Femur (tissue), 1 donor: ENCODE data around the gene SHMT2.

Source experiments
- DNase-seq: peaks from one replicate; pipeline ENCODE4 v3.0.0-alpha.2; 2017

Gene SHMT2

DNA sequence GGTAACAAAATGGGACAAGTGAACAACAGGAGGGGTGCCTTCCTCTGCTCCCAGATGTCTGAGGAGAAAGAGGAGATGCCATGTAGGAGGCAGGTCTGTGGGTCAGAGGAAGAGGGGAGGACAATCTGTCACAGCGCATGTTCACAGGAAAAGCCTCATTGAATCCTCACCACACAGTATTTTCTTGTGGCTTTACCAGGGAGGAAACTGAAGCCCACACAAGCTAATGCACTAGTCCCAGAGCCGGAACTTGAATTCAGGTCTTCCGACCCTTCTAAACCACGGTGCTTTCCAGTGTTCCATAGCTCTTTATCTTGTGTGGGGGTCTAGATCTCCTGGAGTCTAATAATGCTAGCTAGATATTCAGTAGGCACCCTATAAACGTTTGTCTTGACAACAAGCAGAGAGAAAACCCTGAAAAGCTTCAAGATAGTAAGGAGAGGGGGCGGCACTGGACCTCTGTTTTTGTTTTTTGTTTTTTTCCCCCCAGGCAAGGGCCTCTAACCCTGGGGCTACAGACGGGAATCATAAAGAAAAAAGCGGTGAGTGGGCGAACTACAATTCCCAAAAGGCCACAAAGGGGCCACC, 371 bp upstream of the SHMT2 start:
- no peak for DNase-seq

DNA sequence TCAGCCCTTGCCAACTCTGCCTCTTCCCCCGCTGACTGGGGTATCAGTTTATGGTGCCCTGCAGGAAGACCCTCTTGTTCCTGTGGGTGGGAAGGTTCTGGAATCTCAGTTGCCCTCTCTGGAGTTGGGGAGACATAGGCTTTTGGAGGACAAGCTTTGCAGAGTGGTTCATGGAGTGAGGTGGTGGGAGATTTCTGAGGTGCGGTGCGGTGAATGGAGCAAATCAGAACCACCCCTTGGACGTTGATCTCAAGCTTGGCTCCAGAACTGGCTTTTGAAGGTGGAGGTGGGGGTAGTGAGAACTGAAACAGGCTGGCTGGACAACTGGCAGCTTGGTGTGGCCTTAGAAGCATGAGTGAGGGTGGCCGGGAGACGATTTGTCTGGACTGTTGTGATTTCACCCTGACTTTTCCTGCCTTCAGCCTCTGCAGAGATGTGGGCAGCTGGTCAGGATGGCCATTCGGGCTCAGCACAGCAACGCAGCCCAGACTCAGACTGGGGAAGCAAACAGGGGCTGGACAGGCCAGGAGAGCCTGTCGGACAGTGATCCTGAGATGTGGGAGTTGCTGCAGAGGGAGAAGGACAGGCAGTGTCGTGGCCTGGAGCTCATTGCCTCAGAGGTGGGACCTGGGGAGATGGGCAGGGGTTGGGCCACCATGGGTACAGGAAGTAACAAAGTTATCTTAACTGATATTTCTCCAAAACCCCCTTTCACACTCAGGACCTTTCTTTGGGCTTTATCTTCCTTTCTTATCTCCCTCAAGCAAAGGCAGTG, 1.1 kb downstream of the SHMT2 start:
- DNase-seq: no peak

DNA sequence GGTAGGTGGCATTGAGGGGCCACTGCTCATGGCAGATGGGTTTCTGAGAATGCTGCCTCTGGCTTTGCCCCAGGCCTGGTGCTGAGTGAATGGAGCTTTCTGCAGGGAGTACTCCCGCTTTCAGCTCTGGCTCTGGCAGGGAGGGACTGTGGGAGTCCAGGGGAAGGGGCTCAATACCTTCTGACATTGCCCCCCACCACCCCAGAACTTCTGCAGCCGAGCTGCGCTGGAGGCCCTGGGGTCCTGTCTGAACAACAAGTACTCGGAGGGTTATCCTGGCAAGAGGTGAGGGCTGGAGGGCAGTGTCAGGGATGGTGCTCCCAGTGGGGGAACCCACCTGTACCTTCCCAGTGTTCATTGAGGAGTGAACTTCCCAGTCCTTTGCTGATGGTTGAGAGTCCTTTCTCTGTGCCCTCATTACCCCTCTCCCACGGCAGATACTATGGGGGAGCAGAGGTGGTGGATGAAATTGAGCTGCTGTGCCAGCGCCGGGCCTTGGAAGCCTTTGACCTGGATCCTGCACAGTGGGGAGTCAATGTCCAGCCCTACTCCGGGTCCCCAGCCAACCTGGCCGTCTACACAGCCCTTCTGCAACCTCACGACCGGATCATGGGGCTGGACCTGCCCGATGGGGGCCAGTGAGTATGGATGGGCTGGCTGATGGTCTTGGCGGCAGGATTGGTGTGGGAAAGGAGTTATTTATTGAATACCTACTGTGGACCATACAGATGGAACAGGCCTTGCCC, 1.9 kb downstream of the SHMT2 start:
- no peak for DNase-seq

DNA sequence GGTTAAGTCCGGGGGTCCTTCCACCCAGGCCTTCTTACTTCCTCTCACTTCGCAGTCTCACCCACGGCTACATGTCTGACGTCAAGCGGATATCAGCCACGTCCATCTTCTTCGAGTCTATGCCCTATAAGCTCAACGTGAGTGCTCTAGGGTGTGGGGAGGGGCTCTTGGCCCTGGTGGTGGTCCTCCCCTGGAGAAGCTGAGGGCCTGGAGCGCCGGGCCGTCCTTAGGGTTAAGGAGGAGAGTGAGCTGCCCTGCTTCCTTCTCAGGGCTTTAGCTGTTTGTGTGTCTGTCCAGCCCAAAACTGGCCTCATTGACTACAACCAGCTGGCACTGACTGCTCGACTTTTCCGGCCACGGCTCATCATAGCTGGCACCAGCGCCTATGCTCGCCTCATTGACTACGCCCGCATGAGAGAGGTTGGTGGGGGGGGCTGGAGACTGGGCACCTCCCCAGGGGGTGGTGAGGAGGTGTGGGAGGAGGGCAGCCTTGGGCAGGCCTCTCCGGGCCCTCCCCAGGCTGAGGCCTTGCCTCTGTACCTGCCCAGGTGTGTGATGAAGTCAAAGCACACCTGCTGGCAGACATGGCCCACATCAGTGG, 2.7 kb downstream of the SHMT2 start:
- peak; percentile 28 for DNase-seq

DNA sequence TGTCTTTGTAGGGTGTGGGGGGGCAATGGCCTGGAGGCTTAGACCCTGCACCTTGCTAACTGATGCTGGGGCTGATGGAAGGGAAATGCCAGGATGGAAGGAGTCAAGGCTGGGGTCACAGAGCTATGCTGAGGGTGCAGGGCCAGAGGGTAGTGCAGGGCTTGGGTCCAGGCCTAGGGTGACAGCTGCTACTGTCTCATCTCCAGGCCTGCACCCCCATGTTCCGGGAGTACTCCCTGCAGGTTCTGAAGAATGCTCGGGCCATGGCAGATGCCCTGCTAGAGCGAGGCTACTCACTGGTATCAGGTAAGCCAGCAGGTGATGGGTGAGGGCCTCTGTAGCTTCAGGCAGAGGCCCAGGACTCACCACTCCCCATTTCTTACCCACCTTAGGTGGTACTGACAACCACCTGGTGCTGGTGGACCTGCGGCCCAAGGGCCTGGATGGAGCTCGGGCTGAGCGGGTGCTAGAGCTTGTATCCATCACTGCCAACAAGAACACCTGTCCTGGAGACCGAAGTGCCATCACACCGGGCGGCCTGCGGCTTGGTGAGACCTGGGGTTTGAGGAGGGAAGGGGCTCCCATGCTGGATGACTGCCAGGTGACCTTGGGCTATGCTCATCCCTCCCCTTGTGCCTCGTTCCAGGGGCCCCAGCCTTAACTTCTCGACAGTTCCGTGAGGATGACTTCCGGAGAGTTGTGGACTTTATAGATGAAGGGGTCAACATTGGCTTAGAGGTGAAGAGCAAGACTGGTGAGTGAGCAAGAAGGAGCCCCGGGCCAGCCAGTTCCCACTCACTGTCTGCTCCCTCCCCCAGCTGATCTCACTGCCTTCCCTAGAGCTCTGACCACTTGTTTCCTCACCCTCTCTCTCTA, 4.1 kb downstream of the SHMT2 start:
- peak; percentile 32 for DNase-seq

DNA sequence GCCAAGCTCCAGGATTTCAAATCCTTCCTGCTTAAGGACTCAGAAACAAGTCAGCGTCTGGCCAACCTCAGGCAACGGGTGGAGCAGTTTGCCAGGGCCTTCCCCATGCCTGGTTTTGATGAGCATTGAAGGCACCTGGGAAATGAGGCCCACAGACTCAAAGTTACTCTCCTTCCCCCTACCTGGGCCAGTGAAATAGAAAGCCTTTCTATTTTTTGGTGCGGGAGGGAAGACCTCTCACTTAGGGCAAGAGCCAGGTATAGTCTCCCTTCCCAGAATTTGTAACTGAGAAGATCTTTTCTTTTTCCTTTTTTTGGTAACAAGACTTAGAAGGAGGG, 4.7 kb downstream of the SHMT2 start:
- no peak for DNase-seq

DNA sequence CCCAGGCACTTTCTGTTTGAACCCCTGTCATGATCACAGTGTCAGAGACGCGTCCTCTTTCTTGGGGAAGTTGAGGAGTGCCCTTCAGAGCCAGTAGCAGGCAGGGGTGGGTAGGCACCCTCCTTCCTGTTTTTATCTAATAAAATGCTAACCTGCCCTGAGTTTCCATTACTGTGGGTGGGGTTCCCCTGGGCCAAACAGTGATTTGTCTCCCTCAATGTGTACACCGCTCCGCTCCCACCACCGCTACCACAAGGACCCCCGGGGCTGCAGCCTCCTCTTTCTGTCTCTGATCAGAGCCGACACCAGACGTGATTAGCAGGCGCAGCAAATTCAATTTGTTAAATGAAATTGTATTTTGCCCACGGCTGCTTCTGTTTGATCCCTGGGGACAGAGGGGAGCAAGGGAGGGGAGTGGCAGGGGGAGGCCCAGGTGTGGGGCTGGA, 5.1 kb downstream of the SHMT2 start:
- DNase-seq: no peak

DNA sequence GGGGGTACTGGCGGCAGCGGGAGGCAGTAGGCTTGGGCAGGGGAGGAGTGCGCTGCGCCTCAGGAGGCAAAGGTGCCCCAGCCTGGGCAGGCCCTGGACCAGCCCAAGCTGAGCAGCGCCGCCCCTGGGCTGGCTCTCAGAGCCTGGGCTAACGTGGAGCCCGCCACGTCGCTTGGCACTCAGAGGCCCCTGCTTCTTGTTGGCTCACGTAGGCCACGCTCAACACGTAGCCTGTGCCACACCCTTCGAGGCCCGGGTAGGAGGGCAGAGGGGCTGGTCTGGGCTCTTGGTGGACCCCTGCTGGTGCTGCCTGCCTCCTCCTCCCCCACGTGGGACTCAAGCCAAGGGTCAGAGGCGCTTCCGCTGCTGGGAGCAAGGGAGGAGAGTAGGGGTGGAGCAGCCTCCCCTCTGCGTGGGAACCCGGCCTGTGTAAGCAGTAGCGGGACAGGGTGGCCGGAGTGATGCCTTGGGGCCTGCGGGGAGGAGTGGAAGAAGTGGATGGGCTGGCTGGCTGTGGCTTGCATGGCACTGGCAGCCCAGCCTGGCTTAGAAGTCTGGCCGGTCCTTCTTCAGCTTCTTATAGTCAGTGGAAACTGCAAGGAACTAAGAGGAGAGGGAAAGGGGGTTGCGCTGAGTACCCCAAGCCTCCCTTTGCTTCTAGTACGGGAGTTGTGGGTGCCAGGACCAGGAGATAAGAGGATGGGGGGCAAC, 5.7 kb downstream of the SHMT2 start:
- peak; percentile 81 for DNase-seq

DNA sequence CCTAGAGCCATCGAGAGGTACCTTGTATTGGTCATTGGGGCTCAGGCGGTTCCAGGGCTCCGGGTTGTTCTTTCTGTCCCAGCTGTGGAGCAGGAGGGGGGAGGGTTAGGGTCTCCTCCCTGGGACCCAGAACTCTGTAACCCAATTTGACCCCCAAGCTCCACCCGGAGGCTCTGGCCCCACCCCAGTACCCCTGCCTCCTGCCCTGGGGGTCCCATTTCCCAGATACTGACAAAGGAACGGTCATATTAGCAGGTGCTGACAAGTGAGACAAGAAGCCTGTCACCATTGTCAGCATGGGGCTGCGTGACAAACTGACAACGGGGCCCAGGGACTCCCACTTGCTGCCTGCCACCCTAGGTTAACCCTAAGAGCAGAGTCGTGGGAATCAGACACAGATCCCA, 6.2 kb downstream of the SHMT2 start:
- peak; percentile 25 for DNase-seq

DNA sequence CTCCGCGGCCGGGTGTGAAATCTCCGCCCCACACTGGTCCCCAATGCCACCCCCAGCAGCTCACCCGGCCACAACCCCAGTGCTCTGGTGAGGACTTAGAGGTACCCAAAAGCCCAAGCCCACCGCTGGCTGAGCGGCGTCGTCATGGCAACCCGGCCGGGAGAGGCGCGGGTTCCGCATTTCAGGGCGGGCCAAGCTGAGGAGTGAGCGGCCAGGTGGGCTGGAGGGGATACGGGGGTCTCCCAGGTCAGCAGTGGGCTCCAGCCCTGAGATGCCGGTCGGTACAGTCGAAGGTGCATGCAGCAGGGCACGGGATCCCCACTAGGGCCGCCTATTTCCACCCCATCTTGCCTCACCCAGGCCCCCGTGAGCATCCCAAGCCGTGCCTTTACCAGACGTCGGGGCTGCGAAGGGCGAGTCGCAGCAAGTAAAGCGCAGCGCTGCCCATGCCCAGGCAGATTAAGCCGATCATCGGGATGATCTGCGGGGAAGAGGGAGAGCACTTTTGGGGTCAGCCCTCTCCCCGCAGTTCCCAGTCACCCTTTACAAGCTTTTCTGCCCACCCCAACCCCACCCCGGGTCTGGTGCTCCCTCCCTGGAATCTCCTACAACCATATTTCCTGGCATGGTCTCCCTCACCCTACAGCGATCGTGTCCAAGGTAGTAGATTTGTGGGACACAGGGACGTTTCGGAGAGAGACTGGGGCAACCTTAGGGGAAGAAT, 6.9 kb downstream of the SHMT2 start:
- peak; percentile 44 for DNase-seq

DNA sequence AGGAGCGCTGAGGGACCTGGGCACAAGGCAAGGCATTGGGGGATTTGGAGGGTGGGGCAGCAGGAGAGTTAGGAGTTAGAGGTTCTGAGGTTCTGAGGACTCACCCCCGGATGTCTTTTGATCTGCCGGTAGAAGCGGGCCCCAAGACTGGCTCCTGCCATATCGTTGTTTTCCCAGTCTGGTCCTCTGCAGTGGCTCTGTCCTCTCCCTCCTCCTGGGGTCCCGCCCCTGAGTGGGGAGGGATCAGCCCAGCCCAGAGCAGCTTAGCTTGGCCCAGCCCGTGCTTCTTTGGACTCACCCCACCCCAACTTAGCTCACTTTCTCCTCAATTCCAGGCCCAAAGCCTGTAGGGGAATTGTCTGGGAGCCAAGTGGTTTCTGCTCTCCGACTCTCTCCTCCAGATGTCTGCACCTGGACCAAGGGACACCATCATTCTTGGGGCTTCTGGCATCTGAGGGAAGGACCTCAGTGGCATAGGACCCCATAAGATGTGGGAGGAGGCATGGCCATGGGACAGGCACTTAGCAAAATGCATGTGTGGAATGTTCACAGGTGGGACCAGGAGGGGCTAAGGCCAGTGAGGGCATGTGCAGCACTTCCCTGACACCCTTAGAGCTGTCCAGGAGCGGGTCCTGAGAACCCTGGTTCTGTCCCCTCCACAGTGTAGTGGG, 7.5 kb downstream of the SHMT2 start:
- peak; percentile 68 for DNase-seq

DNA sequence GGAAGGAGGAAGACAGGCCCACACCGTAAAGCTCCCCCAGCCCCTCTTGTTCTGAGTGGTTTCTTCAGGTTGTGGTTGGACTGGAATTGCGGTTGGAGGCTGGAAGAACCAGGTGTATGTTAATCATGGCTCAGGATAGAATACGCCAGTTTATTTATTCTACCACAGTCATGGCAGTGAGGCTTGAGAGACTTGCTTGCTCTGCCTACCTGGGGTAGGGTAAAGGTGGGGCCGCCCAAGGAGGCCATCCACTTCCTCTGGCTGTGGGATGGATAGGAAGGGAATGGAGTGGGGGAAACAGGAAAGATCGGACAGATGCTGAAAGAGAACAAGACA, 8.1 kb downstream of the SHMT2 start:
- no peak for DNase-seq

DNA sequence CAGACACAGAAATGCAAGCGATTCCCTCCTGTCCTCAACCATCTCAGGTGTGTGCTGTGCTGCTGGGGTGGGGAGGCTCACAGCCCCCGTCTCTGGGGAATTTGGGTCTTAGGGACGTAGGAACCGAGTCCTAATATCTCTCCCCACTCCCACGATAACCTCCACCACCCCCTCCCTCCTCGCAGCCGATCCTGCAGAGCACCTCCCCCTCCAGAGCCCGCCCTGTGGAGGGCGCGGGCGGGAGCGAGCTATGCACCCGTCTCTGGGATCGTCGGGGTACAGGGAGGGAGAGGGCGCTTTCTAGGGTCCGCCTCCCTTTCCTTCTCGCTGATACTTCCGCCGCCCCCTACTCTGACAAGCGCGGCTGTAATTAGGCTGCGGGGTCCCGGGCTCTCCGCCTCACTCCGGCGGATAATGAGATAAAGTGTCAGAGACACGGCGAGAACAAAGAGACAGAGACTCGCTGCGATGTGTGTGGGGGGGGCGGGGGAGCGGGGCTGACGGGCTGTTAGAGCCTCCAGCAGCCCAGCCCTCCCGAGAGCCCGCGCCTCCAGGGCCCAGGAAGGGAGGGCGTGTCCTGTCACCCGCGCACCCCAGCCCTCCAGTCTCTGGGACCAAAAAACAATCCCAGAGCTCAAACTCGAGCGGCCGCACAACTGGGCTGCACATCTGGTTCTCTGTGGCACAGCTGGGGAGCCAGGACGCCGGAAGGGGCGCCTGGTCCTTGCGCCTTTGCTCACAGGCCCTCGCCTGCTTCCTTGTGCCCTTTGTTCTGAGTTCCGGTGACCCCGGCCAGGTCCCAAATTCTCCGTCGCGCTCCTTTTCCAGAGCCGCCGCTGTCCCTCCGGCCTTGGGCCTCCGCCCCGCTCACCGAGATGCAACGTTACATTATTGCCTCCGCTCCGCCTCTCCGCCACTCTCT, 8.7 kb downstream of the SHMT2 start:
- DNase-seq: peak; percentile 36

DNA sequence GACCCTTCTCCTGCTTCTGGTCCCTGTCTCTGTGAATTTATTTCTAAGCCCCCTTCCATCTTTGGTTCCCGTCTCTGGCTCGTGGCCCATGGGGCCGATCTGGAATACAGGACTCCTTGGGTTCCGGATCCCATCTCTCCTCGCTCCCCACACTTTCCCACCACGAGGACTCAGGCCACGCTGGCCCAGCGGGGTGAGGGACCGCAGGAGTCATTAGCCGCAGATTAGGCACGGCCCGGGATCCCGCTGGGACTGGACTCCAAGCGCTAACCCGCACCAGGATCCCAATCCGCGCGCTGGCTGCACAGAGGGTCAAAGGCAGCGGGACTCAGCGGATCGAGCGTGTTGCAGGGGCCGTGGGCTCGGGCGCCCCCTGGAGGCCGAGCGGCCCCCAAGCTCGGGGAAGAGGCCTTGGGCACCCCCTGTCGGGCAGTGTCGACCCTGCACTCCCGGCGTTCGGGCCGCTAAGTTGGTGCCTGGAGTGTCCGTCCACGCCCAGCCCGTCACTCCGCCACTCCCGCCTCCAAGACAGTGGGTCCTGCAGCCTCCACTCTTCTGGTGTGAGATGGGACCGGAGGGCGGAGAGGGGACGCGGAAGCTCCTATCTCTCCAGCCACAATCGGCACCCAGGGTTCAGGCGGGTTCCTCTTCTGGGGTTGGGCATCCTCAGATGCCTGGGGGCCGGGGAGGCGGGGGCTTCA, 9.5 kb downstream of the SHMT2 start:
- peak; percentile 93 for DNase-seq

DNA sequence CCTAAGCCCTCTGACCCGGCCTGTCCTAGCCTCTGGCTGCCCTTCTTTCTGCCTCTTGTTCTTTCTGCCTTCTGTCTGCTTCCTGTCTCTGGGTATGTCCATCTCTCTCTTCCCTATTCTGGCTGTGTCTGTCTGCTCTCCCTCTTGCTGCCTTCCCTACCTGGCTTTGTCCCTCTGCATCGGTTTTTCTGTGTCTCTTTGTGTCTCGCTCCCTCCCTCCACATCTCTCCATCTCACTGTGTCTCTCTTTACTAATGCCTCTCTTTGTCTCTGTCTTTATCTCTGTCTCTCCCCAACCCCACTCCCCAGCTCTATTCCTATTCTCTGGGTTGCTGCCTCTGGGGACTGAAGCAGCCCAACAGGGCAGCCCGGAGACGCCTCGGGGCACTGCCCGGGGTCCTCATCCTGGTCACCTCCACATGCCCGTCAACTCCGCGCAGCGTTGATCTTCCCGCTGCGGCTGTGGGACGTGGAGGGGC, 10.1 kb downstream of the SHMT2 start:
- DNase-seq: no peak

DNA sequence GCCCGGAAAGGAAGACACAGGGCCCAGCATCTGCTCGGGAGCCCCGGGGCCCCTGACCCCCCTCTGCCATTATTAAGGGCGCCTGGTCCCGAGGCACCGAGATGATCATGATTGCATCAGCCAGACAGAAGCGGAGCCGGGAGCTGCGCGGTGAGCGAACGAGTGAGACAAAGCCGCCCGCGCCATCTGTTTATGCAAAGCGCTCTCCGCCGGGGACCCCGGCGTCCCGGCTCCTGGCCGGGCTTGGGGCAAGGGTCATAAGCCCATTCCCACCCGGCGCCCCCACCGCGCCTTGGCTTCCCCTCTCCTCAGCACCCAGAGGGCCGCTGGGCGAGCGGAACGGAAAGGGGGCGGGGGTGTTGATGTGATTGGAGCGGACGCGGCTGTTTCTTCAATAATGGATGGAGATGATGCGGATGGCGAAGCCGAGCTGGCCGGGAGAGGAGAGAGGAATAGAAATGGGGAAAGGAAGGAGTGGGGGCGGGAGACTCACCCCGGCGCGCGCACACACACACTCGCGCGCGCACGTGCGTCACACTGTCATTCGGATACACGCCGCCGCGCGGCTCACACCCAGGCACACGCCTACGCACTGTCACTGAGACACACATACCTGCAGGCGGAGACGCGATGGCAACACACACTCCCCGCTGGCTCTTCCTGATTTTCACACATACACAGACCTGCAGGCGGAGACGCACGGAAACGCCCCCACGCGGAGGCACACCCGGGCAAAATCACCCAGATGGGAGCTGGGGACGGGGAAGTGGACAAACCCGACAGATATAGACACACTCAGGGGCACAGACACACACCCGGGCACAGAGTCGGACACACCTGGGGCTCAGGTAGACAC, 10.8 kb downstream of the SHMT2 start:
- DNase-seq: peak; percentile 63

DNA sequence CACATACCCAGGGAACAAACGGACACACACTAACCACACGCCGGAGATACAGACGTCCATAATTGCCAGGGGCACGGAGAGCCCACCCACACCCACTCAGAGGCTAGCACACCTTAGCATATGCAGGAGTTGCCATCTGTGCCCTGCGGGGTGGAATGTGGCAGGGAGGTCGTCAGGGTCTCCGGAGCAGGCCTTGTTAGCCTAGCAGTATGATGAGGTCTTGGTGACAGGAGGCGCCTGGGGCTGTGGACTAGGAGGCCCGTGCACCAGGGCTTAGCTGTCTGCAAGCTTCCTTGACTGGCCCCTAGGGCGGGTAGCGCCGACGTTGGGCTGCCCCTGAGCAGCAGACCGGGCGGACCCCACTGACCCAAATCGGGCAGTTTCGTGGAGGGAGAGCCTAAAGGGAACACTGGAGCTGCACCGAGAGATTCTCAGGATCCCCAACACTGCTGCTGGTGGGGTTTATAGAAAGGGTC, 11.5 kb downstream of the SHMT2 start:
- DNase-seq: peak; percentile 39
